SK-MEL-5 (cell line): ENCODE data around the gene CYP27C1. TPM values are rescaled to one million over a fixed set of nuclear protein-coding genes. Genes with fewer than 3 reads are reported as not detected.
"Not testable (repeated sequence)": the region's sequence is repeated elsewhere in the genome, so short reads cannot be mapped to it uniquely, and the experiment has no call there.

Source experiments
- DNase-seq: peaks from one replicate; pipeline ENCODE4 v3.0.0-alpha.2; 2016; ENCODE audit warnings: low read depth, low spot score
- in situ Hi-C: cut with HindIII; loops from 2 replicates; pipeline ENCODE4 v1.10.0; 2016; ENCODE audit warnings: low sequenced_read_pairs, high pct_unique_total_duplicates, low pct_unique_long_range_greater_than_20kb
- total RNA-seq: library from RNA; depleted of rRNA; stranded (reverse); fragments of >200 nt; shearing (Covaris generic); gene quantifications from 2 replicates; pipeline ENCODE4 v1.2.3, GENCODE V29; 2014

CYP27C1 gene
- total RNA-seq, 1 experiment from 2014 or later = 0.26 TPM

- DNase-seq = no peak
- in situ Hi-C loops = no loop called here
Measured at GRCh38 chr2:127226520-127227263, 6.6 kb upstream of the CYP27C1 start.

GRCh38 chr2:127226132-127226519 lies 6.0 kb upstream of the CYP27C1 start:
- DNase-seq = no peak
- in situ Hi-C loops = no loop called here

GRCh38 chr2:127225186-127225960 lies 5.3 kb upstream of the CYP27C1 start:
- in situ Hi-C loops = no loop called here
- DNase-seq = no peak

- DNase-seq, in situ Hi-C loops: not testable (repeated sequence)
Measured at GRCh38 chr2:127224135-127224534, 4.0 kb upstream of the CYP27C1 start.

- no peak for DNase-seq
- in situ Hi-C loops = no loop called here
Measured at GRCh38 chr2:127220768-127221527, 849 bp upstream of the CYP27C1 start.

- in situ Hi-C loops = no loop called here
- DNase-seq = no peak
Measured at GRCh38 chr2:127219171-127220070, 678 bp downstream of the CYP27C1 start.

- in situ Hi-C loops = no loop called here
- no peak for DNase-seq
Measured at GRCh38 chr2:127218812-127219170, 1.3 kb downstream of the CYP27C1 start.

- in situ Hi-C loops = no loop called here
- no peak for DNase-seq
Measured at GRCh38 chr2:127217470-127218325, 2.4 kb downstream of the CYP27C1 start.

- in situ Hi-C loops = no loop called here
- DNase-seq = no peak
Measured at GRCh38 chr2:127216593-127216992, 3.5 kb downstream of the CYP27C1 start.

- DNase-seq = no peak
- in situ Hi-C loops = no loop called here
Measured at GRCh38 chr2:127216095-127216494, 4.0 kb downstream of the CYP27C1 start.

- DNase-seq, in situ Hi-C loops: not testable (repeated sequence)
Measured at GRCh38 chr2:127214201-127214600, 5.9 kb downstream of the CYP27C1 start.

GRCh38 chr2:127208313-127208712 lies 11.8 kb downstream of the CYP27C1 start:
- in situ Hi-C loops = no loop called here
- no peak for DNase-seq

- no peak for DNase-seq
- in situ Hi-C loops = no loop called here
Measured at GRCh38 chr2:127205218-127206125, 14.6 kb downstream of the CYP27C1 start.

- no peak for DNase-seq
- in situ Hi-C loops = no loop called here
Measured at GRCh38 chr2:127201452-127201851, 18.6 kb downstream of the CYP27C1 start.

- in situ Hi-C loops = no loop called here
Measured at GRCh38 chr2:127200962-127201361, 19.1 kb downstream of the CYP27C1 start.

GRCh38 chr2:127199223-127199622 lies 20.9 kb downstream of the CYP27C1 start:
- no peak for DNase-seq
- in situ Hi-C loops = no loop called here

More at GRCh38 chr2:127200962-127201361, 19.1 kb downstream of the CYP27C1 start:
- DNase-seq = no peak
